Stomach (tissue), 9 donors: ENCODE measurements around the gene ATP6V1G2. TPM values are rescaled to one million over a fixed set of nuclear protein-coding genes. Genes with fewer than 3 reads are reported as not detected.

Experiments
- DNase-seq, 2 donors: peaks; one replicate each; pipeline versions ENCODE4 v3.0.0 to v3.0.0-alpha.2; 2013 to 2019
- H3K27ac ChIP-seq, 5 donors: fragments of 200-600 bp in 4 of 5; sonication (generic) in 4 of 5; one replicate each; pipeline ENCODE4 v1.5.1; 2013 to 2019; ENCODE audit warnings: mild to moderate bottlenecking in 1 of 5, moderate library complexity in 1 of 5
- H3K27me3 ChIP-seq, 3 donors: fragments of 200-600 bp; sonication (generic); one replicate each; pipeline ENCODE4 v1.5.1; 2017 to 2019; ENCODE audit warnings: mixed run types in 1 of 3
- H3K36me3 ChIP-seq, 4 donors: fragments of 200-600 bp; sonication (generic); 1 replicate in 3 of 4; 2 replicates in 1 of 4; pipeline ENCODE4 v1.5.1; 2016 to 2019
- H3K4me1 ChIP-seq, 4 donors: fragments of 200-600 bp; sonication (generic); one replicate each; pipeline ENCODE4 v1.5.1; 2016 to 2019
- H3K4me3 ChIP-seq, 4 donors: fragments of 200-600 bp; sonication (generic) in 3 of 4; one replicate each; pipeline ENCODE4 v1.5.1; 2016 to 2019; ENCODE audit warnings: mild to moderate bottlenecking in 1 of 4
- H3K9me3 ChIP-seq, 4 donors: fragments of 200-600 bp; sonication (generic); one replicate each; pipeline ENCODE4 v1.5.1; 2016 to 2019
- CTCF ChIP-seq, 7 experiments: fragments of 450-650 bp in 4 of 7; fragments of 200-600 bp in 3 of 7; sonication (generic) in 3 of 7; IDR thresholded peaks; one replicate each; pipeline ENCODE4 v1.5.1; 2016 to 2019; ENCODE audit warnings: antibody characterized with exemption in 7 of 7, control low read depth in 2 of 7, mild to moderate bottlenecking in 1 of 7
- EP300 ChIP-seq: sonication (generic); formaldehyde crosslinking; IDR thresholded peaks from one replicate; pipeline ENCODE4 v1.6.1; 2017; ENCODE audit warnings: antibody characterized with exemption
- POLR2A ChIP-seq, 4 donors: fragments of 450-650 bp; IDR thresholded peaks; one replicate each; pipeline ENCODE4 v1.6.1; 2016; ENCODE audit warnings: antibody characterized with exemption in 4 of 4, control low read depth in 2 of 4, mild to moderate bottlenecking in 1 of 4, moderate library complexity in 1 of 4
- POLR2AphosphoS5 ChIP-seq, 3 donors: sonication (generic); formaldehyde crosslinking; IDR thresholded peaks; one replicate each; pipeline ENCODE4 v1.6.1; 2016; ENCODE audit warnings: antibody characterized with exemption in 3 of 3
- WGBS, 5 donors: extraction: QIAGEN DNeasy Blood & Tissue Kit in 3 of 5; methylation state at CpG; one replicate each; pipeline versions ENCODE4 v1.1.5 to v1.1.7; 2013 to 2018; 5-methylcytosine and 5-hydroxymethylcytosine counted together
- intact Hi-C: fragments of 100-400 bp; cut with DNase I; formaldehyde crosslinking; loops from one replicate; pipeline ENCODE4 v1.15.1; 2023; ENCODE audit warnings: low total_unique reads
- polyA plus RNA-seq, 3 donors: library from polyadenylated mRNA; stranded (reverse); fragments of 200-250 nt; gene quantifications; one replicate each; pipeline ENCODE4 v1.2.3, GENCODE V29; 2013
- total RNA-seq, 5 donors: library from RNA; depleted of rRNA; stranded (reverse); fragments of >200 nt; gene quantifications; one replicate each; pipeline versions ENCODE4 v1.1.0 to v1.2.3, GENCODE V29; 2014 to 2016
- donor health status: healthy with polysubstance abuse.
- donor health status: Bipolar disorder and iron deficiency.
- donor health status: healthy.

The ATP6V1G2 gene
- total and polyA plus RNA-seq, 8 donors: 0.87 to 4.6 (median 1.8) TPM; not detected in 2

GRCh38 chr6:31587791-31588777 lies 41.7 kb upstream of the ATP6V1G2 start:
- peak overlapping the region in 2 of 4 donors; percentile 26 to 31 for H3K4me3 ChIP-seq
- H3K27ac ChIP-seq: peak overlapping the region in 2 of 5 donors; percentile 73 to 76
- 54 to 72% (median 65%) methylated on average over 11 to 12 of the region's 12 CpGs for WGBS, 5 donors
- H3K4me1 ChIP-seq: peaks cover 0 to 37% (median 4%) of the 10 kb centered on the region in 4 donors
- H3K27me3 ChIP-seq: peaks cover 0 to 25% (median 0%) of the 10 kb centered on the region in 3 donors
- H3K36me3 ChIP-seq: no peaks in the 10 kb centered on the region
- TF ChIP-seq EP300: no peak
- no peak for TF ChIP-seq POLR2A (IDR thresholded peaks at IDR 0.05)
- TF ChIP-seq CTCF (IDR thresholded peaks at IDR 0.05): no peak
- no peak for TF ChIP-seq POLR2AphosphoS5 (IDR thresholded peaks at IDR 0.05)
- no peak for DNase-seq
- no peaks in the 10 kb centered on the region for H3K9me3 ChIP-seq
- intact Hi-C loops: no loop called here

GRCh38 chr6:31586599-31587281 lies 40.3 kb upstream of the ATP6V1G2 start:
- Histone ChIP-seq H3K9me3 (no peaks in the 10 kb centered on the region), H3K27ac (peak overlapping the region in 4 of 5 donors; percentile 16 to 76 (median 53)), H3K36me3 (no peaks in the 10 kb centered on the region), H3K4me3 (peak overlapping the region in 2 of 4 donors; percentile 26 to 31), H3K27me3 (peaks cover 0 to 25% (median 0%) of the 10 kb centered on the region in 3 donors), H3K4me1 (peaks cover 2 to 50% (median 10%) of the 10 kb centered on the region in 4 donors)
- 46 to 58% (median 55%) methylated on average over 8 to 9 of the region's 9 CpGs for WGBS, 5 donors
- TF ChIP-seq POLR2AphosphoS5 (IDR thresholded peaks at IDR 0.05) (no peak), POLR2A (IDR thresholded peaks at IDR 0.05) (no peak), EP300 (no peak), CTCF (IDR thresholded peaks at IDR 0.05) (no peak)
- DNase-seq: peak in 1 of 2 donors; percentile 40
- intact Hi-C loops: no loop called here

GRCh38 chr6:31586008-31586407 lies 39.6 kb upstream of the ATP6V1G2 start, which contains the start of gene LST1:
LST1 (plus strand) TSS chr6:31586277; CDS start chr6:31587300, 1,023 bp downstream.
- Histone ChIP-seq H3K27me3 (peaks cover 0 to 25% (median 0%) of the 10 kb centered on the region in 3 donors), H3K27ac (peak within 1 kb of the TSS in 4 of 5 donors; percentile 16 to 76 (median 53)), H3K36me3 (no peaks in the 10 kb centered on the region), H3K4me1 (peaks cover 6 to 57% (median 16%) of the 10 kb centered on the region in 4 donors), H3K4me3 (peak within 1 kb of the TSS in 2 of 4 donors; percentile 26 to 31), H3K9me3 (no peaks in the 10 kb centered on the region)
- 29 to 67% (median 56%) methylated on average over 1 of the region's 1 CpG for WGBS, 5 donors
- intact Hi-C loops: no loop called here
- DNase-seq: no peak
- no peak for TF ChIP-seq CTCF (IDR thresholded peaks at IDR 0.05)
- TF ChIP-seq EP300: no peak
- TF ChIP-seq POLR2AphosphoS5 (IDR thresholded peaks at IDR 0.05): no peak
- TF ChIP-seq POLR2A (IDR thresholded peaks at IDR 0.05): no peak

GRCh38 chr6:31585491-31585890 lies 39.1 kb upstream of the ATP6V1G2 start:
- WGBS, 5 donors: 56 to 73% (median 56%) methylated on average over 2 of the region's 2 CpGs

More at GRCh38 chr6:31585491-31585890, 39.1 kb upstream of the ATP6V1G2 start:
- intact Hi-C loops: no loop called here
- peaks cover 0 to 25% (median 0%) of the 10 kb centered on the region in 3 donors for H3K27me3 ChIP-seq
- H3K27ac ChIP-seq: peak overlapping the region in 3 of 5 donors; percentile 29 to 76 (median 73)
- no peak for DNase-seq
- peak in 1 of 7 experiments; percentile 20 for TF ChIP-seq CTCF (IDR thresholded peaks at IDR 0.05)
- no peak for TF ChIP-seq EP300
- peaks cover 9 to 60% (median 20%) of the 10 kb centered on the region in 4 donors for H3K4me1 ChIP-seq
- H3K36me3 ChIP-seq: no peaks in the 10 kb centered on the region
- H3K9me3 ChIP-seq: no peaks in the 10 kb centered on the region
- no peak overlapping the region for H3K4me3 ChIP-seq
